HG03175 (cell line): ENCODE data around the gene GPR108.
A peak's percentile ranks its signal among the peaks of the same experiment; 100 is the strongest.
"Not testable (repeated sequence)": the region's sequence is repeated elsewhere in the genome, so short reads cannot be mapped to it uniquely, and the experiment has no call there.

Source experiments
- ATAC-seq: cut with Tn5 transposase; IDR thresholded peaks from one replicate; pipeline ENCODE4 v1.9.1; 2021; ENCODE audit warnings: mild to moderate bottlenecking, moderate library complexity; ENCODE audit not compliant: unreplicated experiment

GPR108 gene

GRCh38 chr19:6761053-6761676 is 23.8 kb upstream of the GPR108 start:
- ATAC-seq, result no peak

GRCh38 chr19:6760606-6761005 is 23.2 kb upstream of the GPR108 start:
- ATAC-seq, result no peak

GRCh38 chr19:6754653-6755463 is 17.5 kb upstream of the GPR108 start:
- ATAC-seq, result no peak

GRCh38 chr19:6754136-6754535 is 16.8 kb upstream of the GPR108 start:
- no peak for ATAC-seq

- peak; percentile 78 for ATAC-seq
These were observed 16.0 kb upstream of the GPR108 start for GRCh38 chr19:6753178-6754031.

- ATAC-seq, result no peak
These were observed 15.1 kb upstream of the GPR108 start for GRCh38 chr19:6752256-6753177.

GRCh38 chr19:6751189-6751588 is 13.8 kb upstream of the GPR108 start:
- ATAC-seq, result no peak

- no peak for ATAC-seq
These were observed 12.7 kb upstream of the GPR108 start for GRCh38 chr19:6750062-6750461.

GRCh38 chr19:6748543-6748942 is 11.2 kb upstream of the GPR108 start:
- not testable (repeated sequence) for ATAC-seq

GRCh38 chr19:6745965-6746364 is 8.6 kb upstream of the GPR108 start:
- ATAC-seq, result no peak

- no peak for ATAC-seq
These were observed 7.3 kb upstream of the GPR108 start for GRCh38 chr19:6744381-6745301.

- no peak for ATAC-seq
These were observed 6.5 kb upstream of the GPR108 start for GRCh38 chr19:6743714-6744380.

- no peak for ATAC-seq
These were observed 5.7 kb upstream of the GPR108 start for GRCh38 chr19:6743066-6743465.

- no peak for ATAC-seq
These were observed 3.4 kb upstream of the GPR108 start for GRCh38 chr19:6740589-6741343.

- no peak for ATAC-seq
These were observed 2.7 kb upstream of the GPR108 start for GRCh38 chr19:6739883-6740588.

GRCh38 chr19:6739390-6739882 is 2.1 kb upstream of the GPR108 start, which contains the start of gene TRIP10:
TRIP10 (plus strand) TSS chr19:6739680; CDS start chr19:6739762, 82 bp downstream.
- ATAC-seq, result no peak

GRCh38 chr19:6738787-6739389 is 1.5 kb upstream of the GPR108 start:
- no peak for ATAC-seq
